GM23338 (cell line): ENCODE data around the gene SIRPB1. TPM values are rescaled to one million over a fixed set of nuclear protein-coding genes. Genes with fewer than 3 reads are reported as not detected.

Experiments used
- ATAC-seq: fragments of 200-7000 bp; cut with Tn5 transposase; 3 replicates; pipeline ENCODE4 v1.9.1; 2020
- DNase-seq: peaks from one replicate; pipeline ENCODE4 v3.0.0-alpha.2; 2015; ENCODE audit warnings: low spot score
- H2AFZ ChIP-seq: fragments of 200-600 bp; sonication (generic); 2 replicates; pipeline ENCODE4 v1.8.0; 2016; ENCODE audit warnings: antibody characterized with exemption, mild to moderate bottlenecking, moderate library complexity
- H3F3A ChIP-seq: fragments of 200-600 bp; sonication (generic); replicated peaks from 2 replicates; pipeline ENCODE4 v1.8.0; 2017; ENCODE audit warnings: antibody characterized with exemption, mixed run types, low read depth
- H3K27ac ChIP-seq: fragments of 200-600 bp; sonication (generic); 2 replicates; pipeline ENCODE4 v1.6.1; 2016; ENCODE audit warnings: low read depth
- H3K27me3 ChIP-seq: fragments of 200-600 bp; sonication (generic); 2 replicates; pipeline ENCODE4 v1.8.0; 2016; ENCODE audit warnings: mild to moderate bottlenecking, mixed run types, moderate library complexity; ENCODE audit not compliant: insufficient read depth
- H3K36me3 ChIP-seq: fragments of 200-600 bp; sonication (generic); 2 replicates; pipeline ENCODE4 v1.8.0; 2016; ENCODE audit warnings: mild to moderate bottlenecking; ENCODE audit not compliant: insufficient read depth
- H3K4me1 ChIP-seq: fragments of 200-600 bp; sonication (generic); 2 replicates; pipeline ENCODE4 v1.8.0; 2016; ENCODE audit warnings: mild to moderate bottlenecking, moderate library complexity; ENCODE audit not compliant: insufficient read depth
- H3K4me2 ChIP-seq: fragments of 200-600 bp; sonication (generic); 2 replicates; pipeline ENCODE4 v1.7.1; 2017; ENCODE audit warnings: mixed run types
- H3K4me3 ChIP-seq: fragments of 200-600 bp; sonication (generic); 2 replicates; pipeline ENCODE4 v1.6.1; 2016; ENCODE audit warnings: mixed run types
- H3K79me2 ChIP-seq: fragments of 200-600 bp; sonication (generic); replicated peaks from 2 replicates; pipeline ENCODE4 v1.8.0; 2017; ENCODE audit warnings: mild to moderate bottlenecking; ENCODE audit not compliant: insufficient read depth
- H3K9me2 ChIP-seq: fragments of 200-600 bp; sonication (generic); 2 replicates; pipeline ENCODE4 v1.8.0; 2017; ENCODE audit not compliant: insufficient read depth
- H4K20me1 ChIP-seq: fragments of 200-600 bp; sonication (generic); replicated peaks from 2 replicates; pipeline ENCODE4 v1.8.0; 2017; ENCODE audit warnings: mild to moderate bottlenecking; ENCODE audit not compliant: insufficient read depth
- H3K27ac Mint-ChIP-seq: 2 replicates; pipeline ENCODE4 v1.8.0; 2020; ENCODE audit warnings: inconsistent platforms, mild to moderate bottlenecking, moderate library complexity, mixed read lengths
- H3K27me3 Mint-ChIP-seq: 3 replicates; pipeline ENCODE4 v1.8.0; 2022; ENCODE audit warnings: low read depth, mild to moderate bottlenecking, moderate library complexity, mixed read lengths, inconsistent platforms; ENCODE audit not compliant: insufficient read depth, poor library complexity
- H3K36me3 Mint-ChIP-seq: 3 replicates; pipeline ENCODE4 v1.8.0; 2021; ENCODE audit warnings: low read depth, mild to moderate bottlenecking, inconsistent platforms, moderate library complexity, mixed read lengths
- H3K4me1 Mint-ChIP-seq: 3 replicates; pipeline ENCODE4 v1.8.0; 2020; ENCODE audit warnings: mild to moderate bottlenecking, inconsistent platforms, mixed read lengths
- H3K4me3 Mint-ChIP-seq: 3 replicates; pipeline ENCODE4 v1.8.0; 2021; ENCODE audit warnings: moderate library complexity, mild to moderate bottlenecking, inconsistent platforms, mixed read lengths
- H3K9me3 Mint-ChIP-seq: 3 replicates; pipeline ENCODE4 v1.8.0; 2020; ENCODE audit warnings: moderate library complexity, mild to moderate bottlenecking, inconsistent platforms, mixed read lengths
- CREB1 ChIP-seq: fragments of 250-450 bp; sonication (Bioruptor Pico); IDR thresholded peaks from 2 replicates; pipeline ENCODE4 v1.5.0; 2020; ENCODE audit warnings: low read depth, mild to moderate bottlenecking, moderate library complexity
- EZH2 ChIP-seq: fragments of 200-600 bp; sonication (generic); IDR thresholded peaks from one replicate; pipeline ENCODE4 v1.8.0; 2017; ENCODE audit warnings: antibody characterized with exemption, mild to moderate bottlenecking, low read depth; ENCODE audit not compliant: unreplicated experiment
- EZH2phosphoT487 ChIP-seq: fragments of 200-600 bp; sonication (generic); IDR thresholded peaks from one replicate; pipeline ENCODE4 v1.8.1; 2018; ENCODE audit warnings: antibody characterized with exemption; ENCODE audit not compliant: unreplicated experiment
- JUNB ChIP-seq: IDR thresholded peaks from one replicate; pipeline ENCODE4 v1.6.1; 2016; ENCODE audit warnings: antibody characterized with exemption; ENCODE audit not compliant: unreplicated experiment
- NANOG ChIP-seq: IDR thresholded peaks from 2 replicates; pipeline ENCODE4 v1.6.1; 2016; ENCODE audit warnings: antibody characterized with exemption, borderline replicate concordance
- POLR2AphosphoS5 ChIP-seq: IDR thresholded peaks from 2 replicates; pipeline ENCODE4 v1.6.1; 2016; ENCODE audit warnings: antibody characterized with exemption, low read depth
- STAT1 ChIP-seq: IDR thresholded peaks from one replicate; pipeline ENCODE4 v1.6.1; 2016; ENCODE audit warnings: antibody characterized with exemption; ENCODE audit not compliant: unreplicated experiment
- ZNF114 ChIP-seq: fragments of 250-450 bp; sonication (Bioruptor Pico); IDR thresholded peaks from 2 replicates; pipeline ENCODE4 v1.5.0; 2020; ENCODE audit warnings: mild to moderate bottlenecking, moderate library complexity
- ZNF331 ChIP-seq: fragments of 250-450 bp; sonication (Bioruptor Pico); IDR thresholded peaks from 2 replicates; pipeline ENCODE4 v1.5.0; 2020; ENCODE audit warnings: low read depth, mild to moderate bottlenecking, moderate library complexity
- polyA plus RNA-seq: library from polyadenylated mRNA; unstranded; fragments of >200 nt; fragmentation: Nextera tagmentation; extraction: Ambion mirVana; gene quantifications from 2 replicates; pipeline ENCODE4 v1.2.1, GENCODE V29; 2016
- total RNA-seq: library from RNA; depleted of rRNA; stranded (reverse); fragments of >200 nt; shearing (Covaris generic); gene quantifications from 2 replicates; pipeline ENCODE4 v1.2.3, GENCODE V29; 2014
- TF ChIP-seq, protein P1 (sequence below), 2 experiments: fragments of 200-600 bp in 1 of 2; sonication (generic) in 1 of 2; conservative IDR thresholded peaks; 2 replicates each; pipeline versions ENCODE4 v1.5.1 to v1.6.1; 2016 to 2017; ENCODE audit warnings: antibody characterized with exemption in 2 of 2, low read depth in 2 of 2, mild to moderate bottlenecking in 2 of 2, moderate library complexity in 1 of 2
- TF ChIP-seq, protein P2 (sequence below): IDR thresholded peaks from one replicate; pipeline ENCODE4 v1.6.1; 2018; ENCODE audit warnings: antibody characterized with exemption; ENCODE audit not compliant: unreplicated experiment
- TF ChIP-seq, protein P3 (sequence below): IDR thresholded peaks from 2 replicates; pipeline ENCODE4 v1.6.1; 2016; ENCODE audit warnings: antibody characterized with exemption
- TF ChIP-seq, protein P4 (sequence below): fragments of 250-450 bp; sonication (Bioruptor Pico); IDR thresholded peaks from 2 replicates; pipeline ENCODE4 v1.5.0; 2020; ENCODE audit warnings: mild to moderate bottlenecking, moderate library complexity

The SIRPB1 gene
- total and polyA plus RNA-seq, 2 experiments from 2014 or later = not detected

DNA sequence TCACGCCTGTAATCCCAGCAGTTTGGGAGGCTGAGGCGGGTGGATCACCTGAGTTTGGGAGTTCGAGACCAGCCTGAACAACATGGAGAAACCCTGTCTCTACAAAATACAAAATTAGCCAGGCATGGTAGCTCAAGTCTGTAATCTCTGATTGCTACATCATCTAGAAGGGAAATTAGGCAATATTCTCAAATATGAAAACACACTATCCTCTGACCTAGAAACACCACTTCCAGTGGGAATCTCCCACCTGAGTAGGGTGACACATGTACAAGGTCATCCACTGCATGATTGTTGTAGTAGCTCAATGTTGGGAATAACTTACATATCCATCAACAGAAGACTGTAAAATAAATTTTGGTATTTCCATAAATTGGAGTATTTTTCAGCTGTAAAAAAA, 43.2 kb downstream of the SIRPB1 start:
- no peak for TF ChIP-seq POLR2AphosphoS5
- TF ChIP-seq, protein P1, sequence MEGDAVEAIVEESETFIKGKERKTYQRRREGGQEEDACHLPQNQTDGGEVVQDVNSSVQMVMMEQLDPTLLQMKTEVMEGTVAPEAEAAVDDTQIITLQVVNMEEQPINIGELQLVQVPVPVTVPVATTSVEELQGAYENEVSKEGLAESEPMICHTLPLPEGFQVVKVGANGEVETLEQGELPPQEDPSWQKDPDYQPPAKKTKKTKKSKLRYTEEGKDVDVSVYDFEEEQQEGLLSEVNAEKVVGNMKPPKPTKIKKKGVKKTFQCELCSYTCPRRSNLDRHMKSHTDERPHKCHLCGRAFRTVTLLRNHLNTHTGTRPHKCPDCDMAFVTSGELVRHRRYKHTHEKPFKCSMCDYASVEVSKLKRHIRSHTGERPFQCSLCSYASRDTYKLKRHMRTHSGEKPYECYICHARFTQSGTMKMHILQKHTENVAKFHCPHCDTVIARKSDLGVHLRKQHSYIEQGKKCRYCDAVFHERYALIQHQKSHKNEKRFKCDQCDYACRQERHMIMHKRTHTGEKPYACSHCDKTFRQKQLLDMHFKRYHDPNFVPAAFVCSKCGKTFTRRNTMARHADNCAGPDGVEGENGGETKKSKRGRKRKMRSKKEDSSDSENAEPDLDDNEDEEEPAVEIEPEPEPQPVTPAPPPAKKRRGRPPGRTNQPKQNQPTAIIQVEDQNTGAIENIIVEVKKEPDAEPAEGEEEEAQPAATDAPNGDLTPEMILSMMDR (conservative IDR thresholded peaks at IDR 0.05; ENCODE audit: low read depth in 2 of 2) = no peak
- TF ChIP-seq, protein P2, sequence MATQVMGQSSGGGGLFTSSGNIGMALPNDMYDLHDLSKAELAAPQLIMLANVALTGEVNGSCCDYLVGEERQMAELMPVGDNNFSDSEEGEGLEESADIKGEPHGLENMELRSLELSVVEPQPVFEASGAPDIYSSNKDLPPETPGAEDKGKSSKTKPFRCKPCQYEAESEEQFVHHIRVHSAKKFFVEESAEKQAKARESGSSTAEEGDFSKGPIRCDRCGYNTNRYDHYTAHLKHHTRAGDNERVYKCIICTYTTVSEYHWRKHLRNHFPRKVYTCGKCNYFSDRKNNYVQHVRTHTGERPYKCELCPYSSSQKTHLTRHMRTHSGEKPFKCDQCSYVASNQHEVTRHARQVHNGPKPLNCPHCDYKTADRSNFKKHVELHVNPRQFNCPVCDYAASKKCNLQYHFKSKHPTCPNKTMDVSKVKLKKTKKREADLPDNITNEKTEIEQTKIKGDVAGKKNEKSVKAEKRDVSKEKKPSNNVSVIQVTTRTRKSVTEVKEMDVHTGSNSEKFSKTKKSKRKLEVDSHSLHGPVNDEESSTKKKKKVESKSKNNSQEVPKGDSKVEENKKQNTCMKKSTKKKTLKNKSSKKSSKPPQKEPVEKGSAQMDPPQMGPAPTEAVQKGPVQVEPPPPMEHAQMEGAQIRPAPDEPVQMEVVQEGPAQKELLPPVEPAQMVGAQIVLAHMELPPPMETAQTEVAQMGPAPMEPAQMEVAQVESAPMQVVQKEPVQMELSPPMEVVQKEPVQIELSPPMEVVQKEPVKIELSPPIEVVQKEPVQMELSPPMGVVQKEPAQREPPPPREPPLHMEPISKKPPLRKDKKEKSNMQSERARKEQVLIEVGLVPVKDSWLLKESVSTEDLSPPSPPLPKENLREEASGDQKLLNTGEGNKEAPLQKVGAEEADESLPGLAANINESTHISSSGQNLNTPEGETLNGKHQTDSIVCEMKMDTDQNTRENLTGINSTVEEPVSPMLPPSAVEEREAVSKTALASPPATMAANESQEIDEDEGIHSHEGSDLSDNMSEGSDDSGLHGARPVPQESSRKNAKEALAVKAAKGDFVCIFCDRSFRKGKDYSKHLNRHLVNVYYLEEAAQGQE = no peak
- no peak for TF ChIP-seq CREB1
- TF ChIP-seq, protein P3, sequence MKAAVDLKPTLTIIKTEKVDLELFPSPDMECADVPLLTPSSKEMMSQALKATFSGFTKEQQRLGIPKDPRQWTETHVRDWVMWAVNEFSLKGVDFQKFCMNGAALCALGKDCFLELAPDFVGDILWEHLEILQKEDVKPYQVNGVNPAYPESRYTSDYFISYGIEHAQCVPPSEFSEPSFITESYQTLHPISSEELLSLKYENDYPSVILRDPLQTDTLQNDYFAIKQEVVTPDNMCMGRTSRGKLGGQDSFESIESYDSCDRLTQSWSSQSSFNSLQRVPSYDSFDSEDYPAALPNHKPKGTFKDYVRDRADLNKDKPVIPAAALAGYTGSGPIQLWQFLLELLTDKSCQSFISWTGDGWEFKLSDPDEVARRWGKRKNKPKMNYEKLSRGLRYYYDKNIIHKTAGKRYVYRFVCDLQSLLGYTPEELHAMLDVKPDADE = no peak
- no peak for TF ChIP-seq ZNF114
- TF ChIP-seq, protein P4, sequence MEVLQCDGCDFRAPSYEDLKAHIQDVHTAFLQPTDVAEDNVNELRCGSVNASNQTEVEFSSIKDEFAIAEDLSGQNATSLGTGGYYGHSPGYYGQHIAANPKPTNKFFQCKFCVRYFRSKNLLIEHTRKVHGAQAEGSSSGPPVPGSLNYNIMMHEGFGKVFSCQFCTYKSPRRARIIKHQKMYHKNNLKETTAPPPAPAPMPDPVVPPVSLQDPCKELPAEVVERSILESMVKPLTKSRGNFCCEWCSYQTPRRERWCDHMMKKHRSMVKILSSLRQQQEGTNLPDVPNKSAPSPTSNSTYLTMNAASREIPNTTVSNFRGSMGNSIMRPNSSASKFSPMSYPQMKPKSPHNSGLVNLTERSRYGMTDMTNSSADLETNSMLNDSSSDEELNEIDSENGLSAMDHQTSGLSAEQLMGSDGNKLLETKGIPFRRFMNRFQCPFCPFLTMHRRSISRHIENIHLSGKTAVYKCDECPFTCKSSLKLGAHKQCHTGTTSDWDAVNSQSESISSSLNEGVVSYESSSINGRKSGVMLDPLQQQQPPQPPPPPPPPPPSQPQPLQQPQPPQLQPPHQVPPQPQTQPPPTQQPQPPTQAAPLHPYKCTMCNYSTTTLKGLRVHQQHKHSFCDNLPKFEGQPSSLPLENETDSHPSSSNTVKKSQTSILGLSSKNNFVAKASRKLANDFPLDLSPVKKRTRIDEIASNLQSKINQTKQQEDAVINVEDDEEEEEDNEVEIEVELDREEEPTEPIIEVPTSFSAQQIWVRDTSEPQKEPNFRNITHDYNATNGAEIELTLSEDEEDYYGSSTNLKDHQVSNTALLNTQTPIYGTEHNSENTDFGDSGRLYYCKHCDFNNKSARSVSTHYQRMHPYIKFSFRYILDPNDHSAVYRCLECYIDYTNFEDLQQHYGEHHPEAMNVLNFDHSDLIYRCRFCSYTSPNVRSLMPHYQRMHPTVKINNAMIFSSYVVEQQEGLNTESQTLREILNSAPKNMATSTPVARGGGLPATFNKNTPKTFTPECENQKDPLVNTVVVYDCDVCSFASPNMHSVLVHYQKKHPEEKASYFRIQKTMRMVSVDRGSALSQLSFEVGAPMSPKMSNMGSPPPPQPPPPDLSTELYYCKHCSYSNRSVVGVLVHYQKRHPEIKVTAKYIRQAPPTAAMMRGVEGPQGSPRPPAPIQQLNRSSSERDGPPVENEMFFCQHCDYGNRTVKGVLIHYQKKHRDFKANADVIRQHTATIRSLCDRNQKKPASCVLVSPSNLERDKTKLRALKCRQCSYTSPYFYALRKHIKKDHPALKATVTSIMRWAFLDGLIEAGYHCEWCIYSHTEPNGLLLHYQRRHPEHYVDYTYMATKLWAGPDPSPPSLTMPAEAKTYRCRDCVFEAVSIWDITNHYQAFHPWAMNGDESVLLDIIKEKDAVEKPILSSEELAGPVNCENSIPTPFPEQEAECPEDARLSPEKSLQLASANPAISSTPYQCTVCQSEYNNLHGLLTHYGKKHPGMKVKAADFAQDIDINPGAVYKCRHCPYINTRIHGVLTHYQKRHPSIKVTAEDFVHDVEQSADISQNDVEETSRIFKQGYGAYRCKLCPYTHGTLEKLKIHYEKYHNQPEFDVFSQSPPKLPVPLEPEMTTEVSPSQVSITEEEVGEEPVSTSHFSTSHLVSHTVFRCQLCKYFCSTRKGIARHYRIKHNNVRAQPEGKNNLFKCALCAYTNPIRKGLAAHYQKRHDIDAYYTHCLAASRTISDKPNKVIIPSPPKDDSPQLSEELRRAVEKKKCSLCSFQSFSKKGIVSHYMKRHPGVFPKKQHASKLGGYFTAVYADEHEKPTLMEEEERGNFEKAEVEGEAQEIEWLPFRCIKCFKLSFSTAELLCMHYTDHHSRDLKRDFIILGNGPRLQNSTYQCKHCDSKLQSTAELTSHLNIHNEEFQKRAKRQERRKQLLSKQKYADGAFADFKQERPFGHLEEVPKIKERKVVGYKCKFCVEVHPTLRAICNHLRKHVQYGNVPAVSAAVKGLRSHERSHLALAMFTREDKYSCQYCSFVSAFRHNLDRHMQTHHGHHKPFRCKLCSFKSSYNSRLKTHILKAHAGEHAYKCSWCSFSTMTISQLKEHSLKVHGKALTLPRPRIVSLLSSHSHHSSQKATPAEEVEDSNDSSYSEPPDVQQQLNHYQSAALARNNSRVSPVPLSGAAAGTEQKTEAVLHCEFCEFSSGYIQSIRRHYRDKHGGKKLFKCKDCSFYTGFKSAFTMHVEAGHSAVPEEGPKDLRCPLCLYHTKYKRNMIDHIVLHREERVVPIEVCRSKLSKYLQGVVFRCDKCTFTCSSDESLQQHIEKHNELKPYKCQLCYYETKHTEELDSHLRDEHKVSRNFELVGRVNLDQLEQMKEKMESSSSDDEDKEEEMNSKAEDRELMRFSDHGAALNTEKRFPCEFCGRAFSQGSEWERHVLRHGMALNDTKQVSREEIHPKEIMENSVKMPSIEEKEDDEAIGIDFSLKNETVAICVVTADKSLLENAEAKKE = no peak
- TF ChIP-seq ZNF331 (CRISPR knock-in tag) = no peak
- TF ChIP-seq EZH2phosphoT487 = no peak
- no peak for TF ChIP-seq EZH2
- no peak for TF ChIP-seq NANOG
- TF ChIP-seq JUNB = no peak
- no peak for TF ChIP-seq STAT1
- peaks cover 4% of the 10 kb centered on the region for H3K27me3 Mint-ChIP-seq
- Histone ChIP-seq H2AFZ (no peak overlapping the region), H3K79me2 (no peaks in the 10 kb centered on the region), H3K4me2 (no peak overlapping the region), H3K27ac (no peak overlapping the region), H3K4me1 (no peaks in the 10 kb centered on the region), H3K36me3 (no peaks in the 10 kb centered on the region), H4K20me1 (no peaks in the 10 kb centered on the region), H3K9me2 (no peaks in the 10 kb centered on the region), H3F3A (no peaks in the 10 kb centered on the region), H3K27me3 (no peaks in the 10 kb centered on the region), H3K4me3 (no peak overlapping the region)
- ATAC-seq (no peak), DNase-seq (no peak)
- no peak overlapping the region for H3K4me3 Mint-ChIP-seq
- H3K9me3 Mint-ChIP-seq = no peaks in the 10 kb centered on the region
- no peaks in the 10 kb centered on the region for H3K36me3 Mint-ChIP-seq
- no peak overlapping the region for H3K27ac Mint-ChIP-seq
- H3K4me1 Mint-ChIP-seq = no peaks in the 10 kb centered on the region
